K562 (cell line): ENCODE results near the gene ANO6. TPM values are rescaled to one million over a fixed set of nuclear protein-coding genes. Genes with fewer than 3 reads are reported as not detected.

Source experiments
- FUS ChIP-seq: fragments of 200-400 bp; formaldehyde crosslinking; optimal IDR thresholded peaks from 2 replicates; pipeline ENCODE3; 2017; ENCODE audit warnings: low read depth, low read length
- HDAC2 ChIP-seq: fragments of 450-650 bp; IDR thresholded peaks from 2 replicates; pipeline ENCODE4 v1.6.1; 2016; ENCODE audit warnings: mild to moderate bottlenecking
- MAZ ChIP-seq, 2 experiments: fragments of 450-650 bp in 1 of 2; sonication (generic) in 1 of 2; formaldehyde crosslinking; IDR thresholded peaks in 1 of 2; conservative IDR thresholded peaks in 1 of 2; 2 replicates each; pipeline versions ENCODE4 v1.4.0 to v1.5.0; 2020; ENCODE audit warnings: mild to moderate bottlenecking in 1 of 2, missing genetic modification reagents in 1 of 2
- MEIS2 ChIP-seq: fragments of 450-650 bp; IDR thresholded peaks from 2 replicates; pipeline ENCODE4 v1.6.1; 2014; ENCODE audit warnings: mild to moderate bottlenecking; ENCODE audit not compliant: partially characterized antibody
- MTA3 ChIP-seq: fragments of 450-650 bp; formaldehyde crosslinking; IDR thresholded peaks from 2 replicates; pipeline ENCODE4 v1.6.1; 2017; ENCODE audit warnings: mild to moderate bottlenecking, borderline replicate concordance
- NCOA4 ChIP-seq: fragments of 450-650 bp; IDR thresholded peaks from 2 replicates; pipeline ENCODE4 v1.6.1; 2018; ENCODE audit warnings: mild to moderate bottlenecking; ENCODE audit not compliant: partially characterized antibody
- PHB2 ChIP-seq: fragments of 450-650 bp; IDR thresholded peaks from 2 replicates; pipeline ENCODE4 v1.6.1; 2017; ENCODE audit warnings: low read depth
- SNIP1 ChIP-seq: fragments of 450-650 bp; IDR thresholded peaks from 2 replicates; pipeline ENCODE4 v1.7.1; 2017; ENCODE audit warnings: low read depth, mild to moderate bottlenecking
- SRF ChIP-seq, 2 experiments: fragments of 250-450, 450-650 bp in 1 of 2; sonication (Bioruptor Pico) in 1 of 2; sonication (generic) in 1 of 2; formaldehyde crosslinking; IDR thresholded peaks; 2 replicates each; pipeline versions ENCODE4 v1.5.0 to v1.5.1; 2020 to 2022; ENCODE audit warnings: mild to moderate bottlenecking in 1 of 2, missing genetic modification reagents in 1 of 2
- YY1 ChIP-seq, 3 experiments: IDR thresholded peaks; 2 replicates each; pipeline ENCODE4 v1.6.1; 2011; ENCODE audit warnings: low read length in 2 of 3, mild to moderate bottlenecking in 2 of 3, moderate library complexity in 2 of 3, borderline replicate concordance in 1 of 3, control low read depth in 1 of 3, low read depth in 1 of 3; ENCODE audit not compliant: insufficient read depth in 3 of 3, insufficient replicate concordance in 2 of 3, control insufficient read depth in 1 of 3, insufficient read length in 1 of 3; ENCODE audit errors: extremely low read depth in 1 of 3
- ZNF197 ChIP-seq: fragments of 200-800 bp; sonication (Bioruptor generic); IDR thresholded peaks from 2 replicates; pipeline ENCODE4 v1.6.1; 2016; ENCODE audit warnings: low read depth, missing genetic modification characterization, missing compliant biosample characterization
- ZNF77 ChIP-seq: fragments of 250-450 bp; sonication (Bioruptor Pico); IDR thresholded peaks from 2 replicates; pipeline ENCODE4 v1.5.0; 2020
- polyA plus RNA-seq, 8 experiments: library from polyadenylated mRNA; depleted of rRNA in 4 of 8; stranded (reverse) in 5 of 8; unstranded in 3 of 8; fragments of >200 nt; fragmentation: Nextera tagmentation in 2 of 8; fragmentation: Illumina TruSeq in 1 of 8; extraction: Ambion mirVana in 2 of 8; extraction: Trizol in 1 of 8; gene quantifications; 2 replicates each; pipeline versions ENCODE4 v1.2.1 to v1.2.3, GENCODE V29; 2011 to 2014; ENCODE audit warnings: inconsistent platforms in 1 of 8, missing spikeins in 1 of 8
- total RNA-seq, 7 experiments: library from RNA; depleted of rRNA in 6 of 7; stranded (reverse); fragments of >200 nt in 6 of 7; fragmentation: Illumina TruSeq in 2 of 7; extraction: Trizol in 2 of 7; gene quantifications; 2 replicates each; pipeline versions ENCODE4 v1.2.1 to v1.2.3, GENCODE V29; 2011 to 2021; ENCODE audit warnings: low replicate concordance in 1 of 7
- TF ChIP-seq, protein P1 (sequence below): fragments of 150-350 bp; IDR thresholded peaks from 2 replicates; pipeline ENCODE4 v1.6.1; 2014; ENCODE audit warnings: low read depth, mild to moderate bottlenecking, low read length, borderline replicate concordance
- TF ChIP-seq, protein P2 (sequence below): fragments of 450-650 bp; conservative IDR thresholded peaks from 2 replicates; pipeline ENCODE4 v1.6.1; 2016; ENCODE audit warnings: missing genetic modification characterization, low read depth, mild to moderate bottlenecking, missing compliant biosample characterization, moderate library complexity
- TF ChIP-seq, protein P3 (sequence below), 2 experiments: fragments of 450-650 bp in 1 of 2; sonication (generic) in 1 of 2; formaldehyde crosslinking; conservative IDR thresholded peaks; 2 replicates each; pipeline versions ENCODE4 v1.4.0 to v1.8.1; 2020 to 2022; ENCODE audit warnings: mild to moderate bottlenecking in 1 of 2, missing genetic modification reagents in 1 of 2
- TF ChIP-seq, protein P4 (sequence below), 2 experiments: fragments of 450-650 bp in 1 of 2; sonication (generic) in 1 of 2; formaldehyde crosslinking in 1 of 2; IDR thresholded peaks in 1 of 2; conservative IDR thresholded peaks in 1 of 2; 2 replicates each; pipeline versions ENCODE4 v1.6.1 to v1.8.1; 2016 to 2023; ENCODE audit warnings: mild to moderate bottlenecking in 2 of 2, moderate library complexity in 2 of 2, inconsistent platforms in 1 of 2, missing genetic modification reagents in 1 of 2

Gene ANO6
- total and polyA plus RNA-seq, 9 of the 15 experiments (the other 6 are each of a cell fraction or from before 2014, with no cell fraction given) = 3.5 to 24.7 (median 20.3) TPM

DNA sequence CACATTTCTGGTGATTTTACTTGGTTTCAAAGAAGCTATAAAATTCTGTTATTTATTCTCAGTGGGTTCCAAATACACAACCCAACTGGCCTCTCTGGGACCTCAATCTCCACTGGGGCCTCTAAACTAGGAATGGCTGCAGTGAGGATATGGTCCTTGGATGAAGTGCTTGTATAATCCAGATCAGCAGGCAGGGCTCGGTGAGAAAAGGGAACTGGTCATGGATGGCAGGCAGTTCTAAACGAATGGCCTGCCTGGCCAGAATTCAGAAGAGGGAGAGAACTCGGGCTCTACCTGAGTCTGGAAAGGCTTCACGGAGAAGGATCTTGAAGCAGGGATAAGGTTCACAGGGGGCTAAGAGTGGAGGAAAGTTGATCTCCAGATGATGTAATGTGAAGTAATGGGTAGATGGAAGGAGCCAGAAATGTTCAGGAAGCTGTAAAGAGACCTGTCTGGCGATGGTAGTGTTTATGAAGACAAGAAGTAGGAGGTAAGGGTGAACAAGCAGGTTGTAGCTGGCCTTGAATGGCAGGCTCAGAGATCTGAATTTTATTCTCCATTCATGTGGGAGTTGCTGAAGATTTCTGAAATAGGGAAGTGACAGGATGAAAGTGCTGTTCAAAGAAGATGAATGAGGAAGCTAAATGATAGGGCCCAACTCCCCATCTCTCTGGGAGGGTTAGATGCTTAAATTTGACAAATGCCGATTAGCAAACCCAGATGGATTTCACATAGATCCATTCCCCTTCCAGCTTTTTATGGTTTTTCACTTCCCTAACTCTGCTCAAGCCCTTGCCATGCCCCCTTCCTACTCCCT is 31.5 kb upstream of the ANO6 start (continued):
- no peak for TF ChIP-seq MAZ (CRISPR knock-in tag; conservative IDR thresholded peaks at IDR 0.05 in 1 of 2, IDR thresholded peaks at IDR 0.05 in 1 of 2)
- TF ChIP-seq MTA3 = no peak
- no peak for TF ChIP-seq HDAC2
- TF ChIP-seq, protein P1, sequence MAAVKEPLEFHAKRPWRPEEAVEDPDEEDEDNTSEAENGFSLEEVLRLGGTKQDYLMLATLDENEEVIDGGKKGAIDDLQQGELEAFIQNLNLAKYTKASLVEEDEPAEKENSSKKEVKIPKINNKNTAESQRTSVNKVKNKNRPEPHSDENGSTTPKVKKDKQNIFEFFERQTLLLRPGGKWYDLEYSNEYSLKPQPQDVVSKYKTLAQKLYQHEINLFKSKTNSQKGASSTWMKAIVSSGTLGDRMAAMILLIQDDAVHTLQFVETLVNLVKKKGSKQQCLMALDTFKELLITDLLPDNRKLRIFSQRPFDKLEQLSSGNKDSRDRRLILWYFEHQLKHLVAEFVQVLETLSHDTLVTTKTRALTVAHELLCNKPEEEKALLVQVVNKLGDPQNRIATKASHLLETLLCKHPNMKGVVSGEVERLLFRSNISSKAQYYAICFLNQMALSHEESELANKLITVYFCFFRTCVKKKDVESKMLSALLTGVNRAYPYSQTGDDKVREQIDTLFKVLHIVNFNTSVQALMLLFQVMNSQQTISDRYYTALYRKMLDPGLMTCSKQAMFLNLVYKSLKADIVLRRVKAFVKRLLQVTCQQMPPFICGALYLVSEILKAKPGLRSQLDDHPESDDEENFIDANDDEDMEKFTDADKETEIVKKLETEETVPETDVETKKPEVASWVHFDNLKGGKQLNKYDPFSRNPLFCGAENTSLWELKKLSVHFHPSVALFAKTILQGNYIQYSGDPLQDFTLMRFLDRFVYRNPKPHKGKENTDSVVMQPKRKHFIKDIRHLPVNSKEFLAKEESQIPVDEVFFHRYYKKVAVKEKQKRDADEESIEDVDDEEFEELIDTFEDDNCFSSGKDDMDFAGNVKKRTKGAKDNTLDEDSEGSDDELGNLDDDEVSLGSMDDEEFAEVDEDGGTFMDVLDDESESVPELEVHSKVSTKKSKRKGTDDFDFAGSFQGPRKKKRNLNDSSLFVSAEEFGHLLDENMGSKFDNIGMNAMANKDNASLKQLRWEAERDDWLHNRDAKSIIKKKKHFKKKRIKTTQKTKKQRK = no peak
- TF ChIP-seq MEIS2 = peak; percentile 68
- TF ChIP-seq SRF (CRISPR knock-in tag; IDR thresholded peaks at IDR 0.05) = no peak
- TF ChIP-seq PHB2 = no peak
- TF ChIP-seq, protein P2, sequence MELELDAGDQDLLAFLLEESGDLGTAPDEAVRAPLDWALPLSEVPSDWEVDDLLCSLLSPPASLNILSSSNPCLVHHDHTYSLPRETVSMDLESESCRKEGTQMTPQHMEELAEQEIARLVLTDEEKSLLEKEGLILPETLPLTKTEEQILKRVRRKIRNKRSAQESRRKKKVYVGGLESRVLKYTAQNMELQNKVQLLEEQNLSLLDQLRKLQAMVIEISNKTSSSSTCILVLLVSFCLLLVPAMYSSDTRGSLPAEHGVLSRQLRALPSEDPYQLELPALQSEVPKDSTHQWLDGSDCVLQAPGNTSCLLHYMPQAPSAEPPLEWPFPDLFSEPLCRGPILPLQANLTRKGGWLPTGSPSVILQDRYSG (tag) = no peak
- TF ChIP-seq, protein P3, sequence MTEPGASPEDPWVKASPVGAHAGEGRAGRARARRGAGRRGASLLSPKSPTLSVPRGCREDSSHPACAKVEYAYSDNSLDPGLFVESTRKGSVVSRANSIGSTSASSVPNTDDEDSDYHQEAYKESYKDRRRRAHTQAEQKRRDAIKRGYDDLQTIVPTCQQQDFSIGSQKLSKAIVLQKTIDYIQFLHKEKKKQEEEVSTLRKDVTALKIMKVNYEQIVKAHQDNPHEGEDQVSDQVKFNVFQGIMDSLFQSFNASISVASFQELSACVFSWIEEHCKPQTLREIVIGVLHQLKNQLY (CRISPR knock-in tag; conservative IDR thresholded peaks at IDR 0.05) = no peak
- no peak for TF ChIP-seq ZNF197 (CRISPR knock-in tag)
- TF ChIP-seq SNIP1 = no peak
- TF ChIP-seq NCOA4 = no peak
- TF ChIP-seq, protein P4, sequence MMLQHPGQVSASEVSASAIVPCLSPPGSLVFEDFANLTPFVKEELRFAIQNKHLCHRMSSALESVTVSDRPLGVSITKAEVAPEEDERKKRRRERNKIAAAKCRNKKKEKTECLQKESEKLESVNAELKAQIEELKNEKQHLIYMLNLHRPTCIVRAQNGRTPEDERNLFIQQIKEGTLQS (IDR thresholded peaks at IDR 0.05) = peak; percentile 43; the same call in 1 of the 2 replicates
- TF ChIP-seq, protein P4 (CRISPR knock-in tag; conservative IDR thresholded peaks at IDR 0.05) = no peak
- TF ChIP-seq FUS = no peak
- no peak for TF ChIP-seq YY1 (IDR thresholded peaks at IDR 0.05; ENCODE audit: borderline replicate concordance in 1 of 3, control insufficient read depth in 1 of 3, extremely low read depth in 1 of 3, insufficient read depth in 3 of 3, insufficient read length in 1 of 3, insufficient replicate concordance in 2 of 3, low read depth in 1 of 3, low read length in 2 of 3)
- no peak for TF ChIP-seq ZNF77 (CRISPR knock-in tag)
- TF ChIP-seq, all 486 proteins: peak for 12
